ENCODE results near the gene TMEM18. TPM values are rescaled to one million over a fixed set of nuclear protein-coding genes. Genes with fewer than 3 reads are reported as not detected.

The TMEM18 gene
- polyA plus RNA-seq (2012; ENCODE audit: low read depth, missing spikeins) = 14.3 TPM

- TF ChIP-seq SPI1 (IDR thresholded peaks at IDR 0.05; ENCODE audit: low read depth, low read length) (0 out of 2 replicates have a peak, but pooled peaks have one; percentile 8), PAX5 (IDR thresholded peaks at IDR 0.05; ENCODE audit: insufficient read depth, low read length, severe bottlenecking) (no peak), TAF1 (IDR thresholded peaks at IDR 0.05; ENCODE audit: low read depth, low read length) (peak; percentile 93), POLR2AphosphoS5 (IDR thresholded peaks at IDR 0.05; ENCODE audit: low read depth, low read length) (peak; percentile 97), POLR2A (IDR thresholded peaks at IDR 0.05; ENCODE audit: low read depth, low read length) (peak; percentile 98), POU2F2 (IDR thresholded peaks at IDR 0.05; ENCODE audit: low read depth, low read length) (peak; percentile 68)
- FAIRE-seq = no peak
Measured at GRCh38 chr2:677056-677958, at the start of gene TMEM18. TSS of gene TMEM18 (minus strand) at chr2:677406. CDS start at chr2:677345, 61 bp downstream.

GRCh38 chr2:726169-726568, 49.0 kb upstream of the TMEM18 start:
- DNase-seq (ENCODE audit: insufficient read length, low spot score) (no peak), FAIRE-seq (no peak)
- TF ChIP-seq POLR2A (IDR thresholded peaks at IDR 0.05; ENCODE audit: low read depth, low read length) = no peak
- TF ChIP-seq POLR2AphosphoS5 (IDR thresholded peaks at IDR 0.05; ENCODE audit: low read depth, low read length) = no peak
- TF ChIP-seq POU2F2 (IDR thresholded peaks at IDR 0.05; ENCODE audit: low read depth, low read length) = no peak
- no peak for TF ChIP-seq TAF1 (IDR thresholded peaks at IDR 0.05; ENCODE audit: low read depth, low read length)
- no peak for TF ChIP-seq PAX5 (IDR thresholded peaks at IDR 0.05; ENCODE audit: insufficient read depth, low read length, severe bottlenecking)
- TF ChIP-seq SPI1 (IDR thresholded peaks at IDR 0.05; ENCODE audit: low read depth, low read length) = no peak

More at GRCh38 chr2:677056-677958, at the start of gene TMEM18:
- peak; percentile 72 for DNase-seq (ENCODE audit: insufficient read length, low spot score)

- DNase-seq (ENCODE audit: insufficient read length, low spot score) (no peak), FAIRE-seq (no peak)
- TF ChIP-seq POU2F2 (IDR thresholded peaks at IDR 0.05; ENCODE audit: low read depth, low read length) (no peak), SPI1 (IDR thresholded peaks at IDR 0.05; ENCODE audit: low read depth, low read length) (0 out of 2 replicates have a peak, but pooled peaks have one; percentile 9)
Measured at GRCh38 chr2:725468-725867, 48.3 kb upstream of the TMEM18 start.

GRCh38 chr2:723761-724160, 46.6 kb upstream of the TMEM18 start:
- TF ChIP-seq SPI1 (IDR thresholded peaks at IDR 0.05; ENCODE audit: low read depth, low read length) (no peak), POLR2A (IDR thresholded peaks at IDR 0.05; ENCODE audit: low read depth, low read length) (no peak), POLR2AphosphoS5 (IDR thresholded peaks at IDR 0.05; ENCODE audit: low read depth, low read length) (no peak), PAX5 (IDR thresholded peaks at IDR 0.05; ENCODE audit: insufficient read depth, low read length, severe bottlenecking) (no peak), POU2F2 (IDR thresholded peaks at IDR 0.05; ENCODE audit: low read depth, low read length) (no peak), TAF1 (IDR thresholded peaks at IDR 0.05; ENCODE audit: low read depth, low read length) (no peak)
- FAIRE-seq (no peak), DNase-seq (ENCODE audit: insufficient read length, low spot score) (no peak)

GRCh38 chr2:720842-721241, 43.6 kb upstream of the TMEM18 start:
- FAIRE-seq (no peak), DNase-seq (ENCODE audit: insufficient read length, low spot score) (no peak)
- TF ChIP-seq PAX5 (IDR thresholded peaks at IDR 0.05; ENCODE audit: insufficient read depth, low read length, severe bottlenecking) (no peak), TAF1 (IDR thresholded peaks at IDR 0.05; ENCODE audit: low read depth, low read length) (no peak)

- FAIRE-seq = no peak
- no peak for DNase-seq (ENCODE audit: insufficient read length, low spot score)
- TF ChIP-seq POU2F2 (IDR thresholded peaks at IDR 0.05; ENCODE audit: low read depth, low read length) (no peak), POLR2AphosphoS5 (IDR thresholded peaks at IDR 0.05; ENCODE audit: low read depth, low read length) (no peak), SPI1 (IDR thresholded peaks at IDR 0.05; ENCODE audit: low read depth, low read length) (no peak), TAF1 (IDR thresholded peaks at IDR 0.05; ENCODE audit: low read depth, low read length) (no peak), PAX5 (IDR thresholded peaks at IDR 0.05; ENCODE audit: insufficient read depth, low read length, severe bottlenecking) (no peak), POLR2A (IDR thresholded peaks at IDR 0.05; ENCODE audit: low read depth, low read length) (no peak)
Measured at GRCh38 chr2:719734-720133, 42.5 kb upstream of the TMEM18 start.

GRCh38 chr2:719191-719590, 42.0 kb upstream of the TMEM18 start:
- no peak for FAIRE-seq
- TF ChIP-seq PAX5 (IDR thresholded peaks at IDR 0.05; ENCODE audit: insufficient read depth, low read length, severe bottlenecking) (no peak), POU2F2 (IDR thresholded peaks at IDR 0.05; ENCODE audit: low read depth, low read length) (no peak), SPI1 (IDR thresholded peaks at IDR 0.05; ENCODE audit: low read depth, low read length) (no peak), POLR2A (IDR thresholded peaks at IDR 0.05; ENCODE audit: low read depth, low read length) (no peak), TAF1 (IDR thresholded peaks at IDR 0.05; ENCODE audit: low read depth, low read length) (no peak), POLR2AphosphoS5 (IDR thresholded peaks at IDR 0.05; ENCODE audit: low read depth, low read length) (no peak)
- no peak for DNase-seq (ENCODE audit: insufficient read length, low spot score)

- TF ChIP-seq POU2F2 (IDR thresholded peaks at IDR 0.05; ENCODE audit: low read depth, low read length) (no peak), POLR2AphosphoS5 (IDR thresholded peaks at IDR 0.05; ENCODE audit: low read depth, low read length) (no peak), POLR2A (IDR thresholded peaks at IDR 0.05; ENCODE audit: low read depth, low read length) (no peak), PAX5 (IDR thresholded peaks at IDR 0.05; ENCODE audit: insufficient read depth, low read length, severe bottlenecking) (no peak), SPI1 (IDR thresholded peaks at IDR 0.05; ENCODE audit: low read depth, low read length) (no peak), TAF1 (IDR thresholded peaks at IDR 0.05; ENCODE audit: low read depth, low read length) (no peak)
- FAIRE-seq = no peak
- DNase-seq (ENCODE audit: insufficient read length, low spot score) = no peak
Measured at GRCh38 chr2:717661-718060, 40.5 kb upstream of the TMEM18 start.

GRCh38 chr2:715854-716560, 38.8 kb upstream of the TMEM18 start:
- DNase-seq (ENCODE audit: insufficient read length, low spot score) (no peak), FAIRE-seq (no peak)
- TF ChIP-seq POU2F2 (IDR thresholded peaks at IDR 0.05; ENCODE audit: low read depth, low read length) (no peak), POLR2AphosphoS5 (IDR thresholded peaks at IDR 0.05; ENCODE audit: low read depth, low read length) (no peak), TAF1 (IDR thresholded peaks at IDR 0.05; ENCODE audit: low read depth, low read length) (no peak), POLR2A (IDR thresholded peaks at IDR 0.05; ENCODE audit: low read depth, low read length) (no peak), SPI1 (IDR thresholded peaks at IDR 0.05; ENCODE audit: low read depth, low read length) (no peak), PAX5 (IDR thresholded peaks at IDR 0.05; ENCODE audit: insufficient read depth, low read length, severe bottlenecking) (no peak)
